ENCODE measurements around the gene E2F4. TPM values are rescaled to one million over a fixed set of nuclear protein-coding genes. Genes with fewer than 3 reads are reported as not detected.

The E2F4 gene
- total RNA-seq, 4 donors from 2014 or later = 84.9 to 156 (median 107) TPM

DNA sequence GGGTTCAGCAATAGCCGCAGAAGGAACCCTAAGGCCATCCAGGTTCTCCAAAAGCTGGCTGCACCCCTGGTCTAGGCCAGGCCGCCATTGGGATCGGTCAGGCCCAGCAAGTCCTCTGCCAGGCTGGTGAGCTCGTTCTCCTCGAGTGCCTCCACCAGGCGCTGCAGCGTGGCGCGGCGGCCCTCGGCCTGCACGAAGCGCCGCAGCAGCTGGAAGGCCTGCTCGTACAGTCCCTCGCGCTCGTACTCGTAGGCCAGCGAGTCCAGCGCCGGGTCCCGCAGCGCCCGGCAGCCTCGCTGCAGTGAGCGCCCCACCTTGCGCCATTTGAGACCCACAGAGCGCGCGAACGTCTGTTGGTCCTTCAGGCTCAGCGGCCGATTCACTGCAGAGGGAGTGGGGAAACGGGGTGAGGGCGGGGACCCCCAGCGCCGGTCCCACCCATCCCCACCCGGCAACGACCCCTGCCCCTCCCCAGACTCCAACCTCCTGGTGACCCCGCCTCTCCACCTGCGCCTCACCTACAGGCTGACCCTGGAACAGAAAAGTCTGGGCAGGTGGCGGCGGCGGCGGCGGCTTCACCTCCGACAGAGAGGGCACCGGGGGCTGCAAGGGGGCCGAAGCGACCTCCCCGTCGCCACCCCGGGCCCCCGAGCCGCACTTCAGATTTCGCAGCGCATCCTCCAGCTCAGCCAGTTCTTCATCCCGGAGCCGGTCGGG is 37.2 kb upstream of the E2F4 start:
- no peak for ATAC-seq (ENCODE audit: low FRiP score)
- TF ChIP-seq, protein P1, sequence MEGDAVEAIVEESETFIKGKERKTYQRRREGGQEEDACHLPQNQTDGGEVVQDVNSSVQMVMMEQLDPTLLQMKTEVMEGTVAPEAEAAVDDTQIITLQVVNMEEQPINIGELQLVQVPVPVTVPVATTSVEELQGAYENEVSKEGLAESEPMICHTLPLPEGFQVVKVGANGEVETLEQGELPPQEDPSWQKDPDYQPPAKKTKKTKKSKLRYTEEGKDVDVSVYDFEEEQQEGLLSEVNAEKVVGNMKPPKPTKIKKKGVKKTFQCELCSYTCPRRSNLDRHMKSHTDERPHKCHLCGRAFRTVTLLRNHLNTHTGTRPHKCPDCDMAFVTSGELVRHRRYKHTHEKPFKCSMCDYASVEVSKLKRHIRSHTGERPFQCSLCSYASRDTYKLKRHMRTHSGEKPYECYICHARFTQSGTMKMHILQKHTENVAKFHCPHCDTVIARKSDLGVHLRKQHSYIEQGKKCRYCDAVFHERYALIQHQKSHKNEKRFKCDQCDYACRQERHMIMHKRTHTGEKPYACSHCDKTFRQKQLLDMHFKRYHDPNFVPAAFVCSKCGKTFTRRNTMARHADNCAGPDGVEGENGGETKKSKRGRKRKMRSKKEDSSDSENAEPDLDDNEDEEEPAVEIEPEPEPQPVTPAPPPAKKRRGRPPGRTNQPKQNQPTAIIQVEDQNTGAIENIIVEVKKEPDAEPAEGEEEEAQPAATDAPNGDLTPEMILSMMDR (IDR thresholded peaks at IDR 0.05) = no peak
- no peak for DNase-seq (ENCODE audit: low spot score)

- TF ChIP-seq, protein P1 (IDR thresholded peaks at IDR 0.05) = peak in 2 of 3 donors; percentile 84 to 98
- DNase-seq (ENCODE audit: low spot score) = no peak
- ATAC-seq (ENCODE audit: low FRiP score) = peak; percentile 44
These were observed 36.4 kb upstream of the E2F4 start for GRCh38 chr16:67155295-67156142.

GRCh38 chr16:67156143-67156844 is 35.7 kb upstream of the E2F4 start:
- TF ChIP-seq, protein P1 (IDR thresholded peaks at IDR 0.05) = no peak
- no peak for DNase-seq (ENCODE audit: low spot score)
- ATAC-seq (ENCODE audit: low FRiP score) = no peak

DNA sequence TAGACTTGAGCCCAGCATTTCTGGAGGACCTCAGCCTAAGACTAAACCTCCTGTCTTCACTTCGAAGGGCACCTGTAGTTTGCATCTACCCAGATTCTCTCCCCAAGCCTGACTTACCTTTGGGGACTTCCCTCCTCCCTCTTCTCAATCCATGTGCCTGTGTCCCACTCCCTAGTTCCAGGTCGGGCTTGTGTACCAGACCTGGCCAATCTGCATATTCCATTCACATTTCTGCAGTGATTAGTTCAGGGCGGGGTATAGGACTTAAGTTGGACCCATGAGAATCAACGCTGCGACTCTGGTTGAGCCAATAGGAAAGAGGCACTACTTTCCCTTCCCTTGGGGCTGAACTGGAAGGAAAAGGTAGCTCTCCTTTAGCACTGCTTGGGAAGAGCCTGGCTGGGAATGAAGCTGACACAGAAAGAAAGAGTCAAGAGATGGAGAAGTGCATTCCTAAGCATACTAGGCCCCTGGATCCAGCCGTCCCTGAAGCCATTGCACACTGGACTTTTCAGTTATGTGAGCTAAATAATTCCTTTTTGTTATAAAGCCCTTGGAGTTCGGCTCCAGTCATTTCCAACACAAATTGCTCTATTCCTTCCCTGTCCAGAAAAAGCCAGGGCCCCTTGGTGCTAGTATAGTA is 34.7 kb upstream of the E2F4 start:
- DNase-seq (ENCODE audit: low spot score) = no peak
- no peak for ATAC-seq (ENCODE audit: low FRiP score)
- TF ChIP-seq, protein P1 (IDR thresholded peaks at IDR 0.05) = no peak

GRCh38 chr16:67157892-67158635 is 33.9 kb upstream of the E2F4 start:
- ATAC-seq (ENCODE audit: low FRiP score) = no peak
- no peak for DNase-seq (ENCODE audit: low spot score)
- TF ChIP-seq, protein P1 (IDR thresholded peaks at IDR 0.05) = no peak

All from omental fat pad (tissue), 4 donors.